C4-2B (cell line): ENCODE results near the gene SMARCE1.

Experiments used
- ZFX ChIP-seq: fragments of 450-650 bp; IDR thresholded peaks from 2 replicates; pipeline ENCODE4 v1.6.1; 2017
- TF ChIP-seq, protein P1 (sequence below): fragments of 450-650 bp; conservative IDR thresholded peaks from 2 replicates; pipeline ENCODE4 v1.5.1; 2017; ENCODE audit warnings: mild to moderate bottlenecking

- TF ChIP-seq, protein P1, sequence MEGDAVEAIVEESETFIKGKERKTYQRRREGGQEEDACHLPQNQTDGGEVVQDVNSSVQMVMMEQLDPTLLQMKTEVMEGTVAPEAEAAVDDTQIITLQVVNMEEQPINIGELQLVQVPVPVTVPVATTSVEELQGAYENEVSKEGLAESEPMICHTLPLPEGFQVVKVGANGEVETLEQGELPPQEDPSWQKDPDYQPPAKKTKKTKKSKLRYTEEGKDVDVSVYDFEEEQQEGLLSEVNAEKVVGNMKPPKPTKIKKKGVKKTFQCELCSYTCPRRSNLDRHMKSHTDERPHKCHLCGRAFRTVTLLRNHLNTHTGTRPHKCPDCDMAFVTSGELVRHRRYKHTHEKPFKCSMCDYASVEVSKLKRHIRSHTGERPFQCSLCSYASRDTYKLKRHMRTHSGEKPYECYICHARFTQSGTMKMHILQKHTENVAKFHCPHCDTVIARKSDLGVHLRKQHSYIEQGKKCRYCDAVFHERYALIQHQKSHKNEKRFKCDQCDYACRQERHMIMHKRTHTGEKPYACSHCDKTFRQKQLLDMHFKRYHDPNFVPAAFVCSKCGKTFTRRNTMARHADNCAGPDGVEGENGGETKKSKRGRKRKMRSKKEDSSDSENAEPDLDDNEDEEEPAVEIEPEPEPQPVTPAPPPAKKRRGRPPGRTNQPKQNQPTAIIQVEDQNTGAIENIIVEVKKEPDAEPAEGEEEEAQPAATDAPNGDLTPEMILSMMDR: no peak
- no peak for TF ChIP-seq ZFX
Observed at GRCh38 chr17:40672654-40673053, 25.0 kb upstream of the SMARCE1 start.
